Esophagus mucosa (tissue), 1 donor: ENCODE measurements around the gene VSX1. TPM values are rescaled to one million over a fixed set of nuclear protein-coding genes. Genes with fewer than 3 reads are reported as not detected.

Experiments
- ATAC-seq: fragments of 200-7000 bp; cut with Tn5 transposase; one replicate; pipeline ENCODE4 v1.9.1; 2020
- total RNA-seq: library from RNA; stranded (reverse); gene quantifications from one replicate; pipeline ENCODE4 v1.2.4, GENCODE V29; 2023
- donor health status: DM: yes; HTN: yes; CAD: no.

The VSX1 gene
- total RNA-seq, 1 donor from 2014 or later: not detected

GRCh38 chr20:25053255-25054031 lies 28.5 kb downstream of the VSX1 start:
- ATAC-seq: no peak

GRCh38 chr20:25052255-25053194 lies 29.4 kb downstream of the VSX1 start:
- ATAC-seq: no peak

GRCh38 chr20:25051386-25052155 lies 30.4 kb downstream of the VSX1 start:
- ATAC-seq: no peak

GRCh38 chr20:25050501-25051350 lies 31.2 kb downstream of the VSX1 start:
- no peak for ATAC-seq

- no peak for ATAC-seq
These were observed 31.9 kb downstream of the VSX1 start for GRCh38 chr20:25050082-25050481.

GRCh38 chr20:25049261-25050060 lies 32.5 kb downstream of the VSX1 start:
- no peak for ATAC-seq

- peak; percentile 68 for ATAC-seq
These were observed 33.4 kb downstream of the VSX1 start for GRCh38 chr20:25048519-25048952.

GRCh38 chr20:25047766-25048165 lies 34.2 kb downstream of the VSX1 start:
- ATAC-seq: peak; percentile 67

- ATAC-seq: no peak
These were observed 34.9 kb downstream of the VSX1 start for GRCh38 chr20:25046736-25047666.

GRCh38 chr20:25046181-25046641 lies 35.7 kb downstream of the VSX1 start:
- ATAC-seq: no peak

- ATAC-seq: no peak
These were observed 36.6 kb downstream of the VSX1 start for GRCh38 chr20:25045343-25045712.

GRCh38 chr20:25044660-25045342 lies 37.1 kb downstream of the VSX1 start:
- no peak for ATAC-seq

- ATAC-seq: no peak
These were observed 37.7 kb downstream of the VSX1 start for GRCh38 chr20:25044261-25044560.

GRCh38 chr20:25043499-25044260 lies 38.3 kb downstream of the VSX1 start:
- ATAC-seq: no peak

- ATAC-seq: peak; percentile 72
These were observed 39.1 kb downstream of the VSX1 start for GRCh38 chr20:25042531-25043498.

- ATAC-seq: no peak
These were observed 40.0 kb downstream of the VSX1 start for GRCh38 chr20:25041813-25042530.

- ATAC-seq: no peak
These were observed 41.5 kb downstream of the VSX1 start for GRCh38 chr20:25040438-25040831.
